Measurements from ENCODE around the gene HM13.
"Not testable (repeated sequence)": the region's sequence is repeated elsewhere in the genome, so short reads cannot be mapped to it uniquely, and the experiment has no call there.

HM13 gene

GRCh38 chr20:31612271-31612640 lies 98.0 kb downstream of the HM13 start:
- DNase-seq = not testable (repeated sequence)

- no peak for DNase-seq
Measured at GRCh38 chr20:31615416-31615815, 101.2 kb downstream of the HM13 start.

GRCh38 chr20:31617432-31618104 lies 103.3 kb downstream of the HM13 start:
- no peak for DNase-seq

Data from NCI-H2171 (cell line).